ENCODE measurements around the gene PLA2G15.
A peak's percentile ranks its signal among the peaks of the same experiment; 100 is the strongest.

PLA2G15 gene

GRCh38 chr16:68252383-68252782 lies 7.2 kb downstream of the PLA2G15 start:
- no peak for DNase-seq (ENCODE audit: low read depth)

GRCh38 chr16:68253721-68254120 lies 8.5 kb downstream of the PLA2G15 start:
- no peak for DNase-seq (ENCODE audit: low read depth)

GRCh38 chr16:68255712-68256111 lies 10.5 kb downstream of the PLA2G15 start:
- DNase-seq (ENCODE audit: low read depth) = no peak

- no peak for DNase-seq (ENCODE audit: low read depth)
Measured at GRCh38 chr16:68257251-68257905, 12.2 kb downstream of the PLA2G15 start.

GRCh38 chr16:68257906-68258800 lies 13.0 kb downstream of the PLA2G15 start:
- no peak for DNase-seq (ENCODE audit: low read depth)

- no peak for DNase-seq (ENCODE audit: low read depth)
Measured at GRCh38 chr16:68259007-68259825, 14.0 kb downstream of the PLA2G15 start.

- DNase-seq (ENCODE audit: low read depth) = no peak
Measured at GRCh38 chr16:68263559-68264127, 18.5 kb downstream of the PLA2G15 start.

- DNase-seq (ENCODE audit: low read depth) = peak; percentile 80
Measured at GRCh38 chr16:68264128-68265077, 19.2 kb downstream of the PLA2G15 start, which contains the start of gene SLC7A6. Gene SLC7A6, plus strand, starts transcription at chr16:68264526. Its CDS starts 10,201 bp downstream, at chr16:68274727.

GRCh38 chr16:68265078-68265920 lies 20.1 kb downstream of the PLA2G15 start:
- DNase-seq (ENCODE audit: low read depth) = peak; percentile 32

- DNase-seq (ENCODE audit: low read depth) = no peak
Measured at GRCh38 chr16:68267612-68268405, 22.6 kb downstream of the PLA2G15 start.

- DNase-seq (ENCODE audit: low read depth) = no peak
Measured at GRCh38 chr16:68269793-68270192, 24.6 kb downstream of the PLA2G15 start.

GRCh38 chr16:68270353-68270752 lies 25.2 kb downstream of the PLA2G15 start:
- no peak for DNase-seq (ENCODE audit: low read depth)

GRCh38 chr16:68272507-68273209 lies 27.5 kb downstream of the PLA2G15 start:
- DNase-seq (ENCODE audit: low read depth) = no peak

- DNase-seq (ENCODE audit: low read depth) = no peak
Measured at GRCh38 chr16:68273459-68273858, 28.3 kb downstream of the PLA2G15 start.

- DNase-seq (ENCODE audit: low read depth) = no peak
Measured at GRCh38 chr16:68273896-68274295, 28.7 kb downstream of the PLA2G15 start.

GRCh38 chr16:68274441-68274840 lies 29.3 kb downstream of the PLA2G15 start:
- no peak for DNase-seq (ENCODE audit: low read depth)

GRCh38 chr16:68275611-68276191 lies 30.5 kb downstream of the PLA2G15 start:
- no peak for DNase-seq (ENCODE audit: low read depth)

- no peak for DNase-seq (ENCODE audit: low read depth)
Measured at GRCh38 chr16:68276223-68276622, 31.1 kb downstream of the PLA2G15 start.
